AG10803 (cell line): ENCODE measurements around the gene L3MBTL2.

Experiments
- DNase-seq: peaks from one replicate; pipeline ENCODE4 v3.0.0; 2010; ENCODE audit warnings: low read depth
- H3K4me3 ChIP-seq: 2 replicates; pipeline ENCODE4 v1.5.1; 2011; ENCODE audit warnings: mild to moderate bottlenecking, low read length, control low read depth
- CTCF ChIP-seq: conservative IDR thresholded peaks from 2 replicates; pipeline ENCODE4 v1.5.1; 2011; ENCODE audit warnings: mild to moderate bottlenecking, low read length, control low read depth, inconsistent platforms

The L3MBTL2 gene

GRCh38 chr22:41273128-41273527 is 68.0 kb downstream of the L3MBTL2 start:
- no peak for TF ChIP-seq CTCF

GRCh38 chr22:41274856-41275255 is 69.7 kb downstream of the L3MBTL2 start:
- DNase-seq: no peak
- no peak for TF ChIP-seq CTCF

More at GRCh38 chr22:41273128-41273527, 68.0 kb downstream of the L3MBTL2 start:
- H3K4me3 ChIP-seq: no peak overlapping the region
- no peak for DNase-seq

GRCh38 chr22:41280065-41280464 is 75.0 kb downstream of the L3MBTL2 start:
- DNase-seq: no peak
- no peak overlapping the region for H3K4me3 ChIP-seq
- no peak for TF ChIP-seq CTCF

More at GRCh38 chr22:41274856-41275255, 69.7 kb downstream of the L3MBTL2 start:
- H3K4me3 ChIP-seq: no peak overlapping the region

DNA sequence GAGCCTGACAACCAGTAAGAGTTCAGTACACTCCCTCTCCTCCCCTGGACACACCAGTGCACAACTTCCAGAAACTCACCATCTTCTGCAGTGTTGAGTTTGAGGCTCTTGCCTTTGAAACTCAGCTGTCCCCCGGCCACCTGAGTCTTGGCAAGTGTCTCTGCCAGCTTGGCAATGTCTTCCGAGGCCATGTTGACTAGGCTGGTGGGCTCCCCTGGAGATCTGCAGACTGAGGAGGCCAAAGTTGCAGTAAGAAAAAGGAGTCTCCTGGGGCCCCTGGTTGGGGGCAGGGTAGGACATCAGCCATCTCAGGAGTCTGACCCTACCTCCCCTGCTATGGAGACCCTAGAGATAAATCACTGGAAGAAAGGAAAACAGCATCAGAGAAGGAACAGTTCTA is 75.7 kb downstream of the L3MBTL2 start:
- no peak for TF ChIP-seq CTCF
- no peak overlapping the region for H3K4me3 ChIP-seq
- DNase-seq: no peak
